Inflammatory macrophage treated with lipopolysaccharide for 4 hours (primary cell): Measurements from ENCODE around the gene CDHR5.

Experiments used
- DNase-seq: peaks from one replicate; pipeline ENCODE4 v3.0.0-alpha.2; 2020

The CDHR5 gene

GRCh38 chr11:643849-644738 lies 19.3 kb upstream of the CDHR5 start:
- no peak for DNase-seq

GRCh38 chr11:643366-643765 lies 18.6 kb upstream of the CDHR5 start:
- no peak for DNase-seq

DNA sequence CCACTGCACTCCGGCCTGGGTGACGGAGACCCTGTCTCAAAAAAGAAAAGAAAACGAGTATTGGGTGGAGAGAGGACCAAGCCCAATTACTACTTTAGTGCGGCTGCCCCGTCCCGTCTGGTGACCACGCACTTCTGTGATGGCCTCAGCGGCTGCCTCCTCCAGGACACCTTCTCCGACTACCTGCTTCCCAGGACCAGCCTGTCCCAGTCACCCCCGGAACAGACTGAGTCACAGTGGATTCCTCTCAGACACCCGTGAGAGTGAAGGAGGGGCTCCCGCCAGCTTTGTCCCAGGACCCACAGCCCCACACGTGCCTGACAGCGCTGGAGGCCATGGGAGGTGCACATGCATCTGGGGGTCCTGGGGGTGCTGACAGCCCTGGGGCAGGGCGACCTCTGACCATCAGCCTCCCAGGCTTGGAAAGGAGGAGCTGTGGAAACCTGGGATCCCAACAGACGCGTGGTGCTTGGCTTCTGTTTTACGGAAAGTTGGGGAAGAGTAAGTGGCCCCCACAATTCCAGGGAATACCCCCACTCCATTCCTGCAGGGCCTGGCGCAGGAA lies 17.1 kb upstream of the CDHR5 start:
- no peak for DNase-seq

DNA sequence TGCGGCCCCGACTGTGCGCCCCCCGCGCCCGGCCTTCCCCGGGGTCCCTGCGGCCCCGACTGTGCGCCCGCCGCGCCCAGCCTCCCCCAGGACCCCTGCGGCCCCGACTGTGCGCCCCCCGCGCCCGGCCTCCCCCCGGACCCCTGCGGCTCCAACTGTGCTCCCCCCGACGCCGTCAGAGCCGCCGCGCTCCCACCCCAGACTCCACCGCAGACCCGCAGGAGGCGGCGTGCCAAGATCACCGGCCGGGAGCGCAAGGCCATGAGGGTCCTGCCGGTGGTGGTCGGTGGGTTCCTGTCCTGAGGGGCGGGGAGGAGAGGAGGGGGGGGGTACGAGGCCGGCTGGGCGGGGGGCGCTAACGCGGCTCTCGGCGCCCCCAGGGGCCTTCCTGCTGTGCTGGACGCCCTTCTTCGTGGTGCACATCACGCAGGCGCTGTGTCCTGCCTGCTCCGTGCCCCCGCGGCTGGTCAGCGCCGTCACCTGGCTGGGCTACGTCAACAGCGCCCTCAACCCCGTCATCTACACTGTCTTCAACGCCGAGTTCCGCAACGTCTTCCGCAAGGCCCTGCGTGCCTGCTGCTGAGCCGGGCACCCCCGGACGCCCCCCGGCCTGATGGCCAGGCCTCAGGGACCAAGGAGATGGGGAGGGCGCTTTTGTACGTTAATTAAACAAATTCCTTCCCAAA lies 15.4 kb upstream of the CDHR5 start:
- DNase-seq: peak; percentile 32

DNA sequence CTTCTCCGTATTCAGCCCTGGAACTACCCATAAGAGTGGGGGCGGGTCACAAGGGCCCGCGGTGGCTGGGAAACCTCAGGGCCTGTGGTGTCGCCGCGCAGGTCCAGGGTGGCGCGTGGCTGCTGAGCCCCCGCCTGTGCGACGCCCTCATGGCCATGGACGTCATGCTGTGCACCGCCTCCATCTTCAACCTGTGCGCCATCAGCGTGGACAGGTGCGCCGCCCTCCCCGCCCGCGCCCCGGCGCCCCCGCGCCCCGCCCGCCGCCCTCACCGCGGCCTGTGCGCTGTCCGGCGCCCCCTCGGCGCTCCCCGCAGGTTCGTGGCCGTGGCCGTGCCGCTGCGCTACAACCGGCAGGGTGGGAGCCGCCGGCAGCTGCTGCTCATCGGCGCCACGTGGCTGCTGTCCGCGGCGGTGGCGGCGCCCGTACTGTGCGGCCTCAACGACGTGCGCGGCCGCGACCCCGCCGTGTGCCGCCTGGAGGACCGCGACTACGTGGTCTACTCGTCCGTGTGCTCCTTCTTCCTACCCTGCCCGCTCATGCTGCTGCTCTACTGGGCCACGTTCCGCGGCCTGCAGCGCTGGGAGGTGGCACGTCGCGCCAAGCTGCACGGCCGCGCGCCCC lies 14.7 kb upstream of the CDHR5 start:
- DNase-seq: no peak

- DNase-seq: no peak
Observed at GRCh38 chr11:638631-639331, 14.0 kb upstream of the CDHR5 start.

- no peak for DNase-seq
Observed at GRCh38 chr11:637593-638521, 13.1 kb upstream of the CDHR5 start.

DNA sequence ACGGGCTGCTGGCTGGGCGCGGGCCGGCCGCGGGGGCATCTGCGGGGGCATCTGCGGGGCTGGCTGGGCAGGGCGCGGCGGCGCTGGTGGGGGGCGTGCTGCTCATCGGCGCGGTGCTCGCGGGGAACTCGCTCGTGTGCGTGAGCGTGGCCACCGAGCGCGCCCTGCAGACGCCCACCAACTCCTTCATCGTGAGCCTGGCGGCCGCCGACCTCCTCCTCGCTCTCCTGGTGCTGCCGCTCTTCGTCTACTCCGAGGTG lies 12.5 kb upstream of the CDHR5 start:
- DNase-seq: no peak

- peak; percentile 32 for DNase-seq
Observed at GRCh38 chr11:636511-637332, 12.0 kb upstream of the CDHR5 start, which contains the start of gene DRD4. Gene DRD4, plus strand, starts transcription at chr11:637269. Its CDS starts 36 bp downstream, at chr11:637305.

- DNase-seq: no peak
Observed at GRCh38 chr11:635945-636510, 11.3 kb upstream of the CDHR5 start.

DNA sequence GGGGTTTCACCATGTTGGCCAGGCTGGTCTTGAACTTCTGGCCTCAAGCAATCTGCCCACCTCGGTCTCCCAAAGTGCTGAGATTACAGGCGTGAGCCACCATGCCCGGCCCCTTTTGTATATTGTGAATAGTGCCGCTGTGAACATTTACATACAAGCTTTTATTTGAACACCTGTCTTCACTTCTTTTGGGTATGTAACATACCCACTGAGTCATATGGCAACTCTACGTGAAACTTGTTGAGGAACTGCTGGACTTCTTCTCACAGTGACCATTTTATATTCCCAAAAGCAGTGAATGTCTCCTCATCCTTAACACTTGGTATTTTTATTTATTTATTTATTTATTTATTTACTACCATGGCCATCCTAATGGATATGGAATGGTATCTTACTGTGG lies 6.1 kb upstream of the CDHR5 start:
- DNase-seq: no peak

- DNase-seq: no peak
Observed at GRCh38 chr11:629237-629583, 4.5 kb upstream of the CDHR5 start.

GRCh38 chr11:628056-628455 lies 3.3 kb upstream of the CDHR5 start:
- DNase-seq: no peak

- DNase-seq: no peak
Observed at GRCh38 chr11:627308-627576, 2.5 kb upstream of the CDHR5 start.

DNA sequence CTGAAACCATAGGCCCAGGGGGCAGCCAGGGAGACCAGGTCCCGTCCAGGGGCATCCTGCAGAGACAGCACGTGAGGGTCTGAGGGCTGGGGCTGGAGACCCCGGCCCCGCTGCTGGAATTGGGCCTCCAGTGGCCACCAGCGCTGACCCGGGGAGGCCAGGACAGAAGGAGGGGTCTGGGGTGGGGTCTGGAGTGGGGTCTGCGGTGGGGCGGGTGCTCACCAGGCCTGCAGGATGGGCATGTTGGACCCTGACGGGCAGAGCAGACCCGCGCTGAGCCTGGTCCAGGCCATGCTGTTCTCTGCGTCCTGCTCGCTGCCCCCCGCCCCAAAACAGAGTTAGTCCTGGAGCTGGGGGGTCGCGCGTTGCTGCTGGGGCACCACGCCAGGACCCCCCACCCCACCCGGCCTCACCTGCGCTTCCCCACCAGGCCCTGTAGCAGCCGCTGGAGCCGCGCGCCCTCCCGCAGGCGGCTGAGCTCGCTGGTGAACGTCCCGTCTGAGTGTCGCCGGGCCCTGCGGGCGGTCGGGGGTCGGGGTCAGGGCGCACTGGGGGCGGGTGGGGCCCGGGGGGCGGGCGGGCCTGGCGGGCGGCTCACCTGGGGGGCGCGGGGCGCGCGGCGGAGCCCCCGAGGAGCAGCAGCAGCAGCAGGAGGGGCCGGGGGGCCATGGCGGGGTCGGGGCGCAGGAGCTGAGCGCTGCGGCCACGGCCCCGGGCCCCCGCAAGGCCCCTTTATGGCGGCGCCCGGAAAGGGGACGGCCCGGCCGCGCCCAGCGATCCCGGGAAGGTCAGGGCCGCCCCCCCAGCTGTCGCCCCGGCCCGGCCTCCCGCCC lies 1.9 kb upstream of the CDHR5 start, which contains the start of gene SCT:
Gene SCT, minus strand, starts transcription at position 707 of the 833 bp plus-strand sequence. Its CDS starts 38 bp downstream, at position 669.
- no peak for DNase-seq

DNA sequence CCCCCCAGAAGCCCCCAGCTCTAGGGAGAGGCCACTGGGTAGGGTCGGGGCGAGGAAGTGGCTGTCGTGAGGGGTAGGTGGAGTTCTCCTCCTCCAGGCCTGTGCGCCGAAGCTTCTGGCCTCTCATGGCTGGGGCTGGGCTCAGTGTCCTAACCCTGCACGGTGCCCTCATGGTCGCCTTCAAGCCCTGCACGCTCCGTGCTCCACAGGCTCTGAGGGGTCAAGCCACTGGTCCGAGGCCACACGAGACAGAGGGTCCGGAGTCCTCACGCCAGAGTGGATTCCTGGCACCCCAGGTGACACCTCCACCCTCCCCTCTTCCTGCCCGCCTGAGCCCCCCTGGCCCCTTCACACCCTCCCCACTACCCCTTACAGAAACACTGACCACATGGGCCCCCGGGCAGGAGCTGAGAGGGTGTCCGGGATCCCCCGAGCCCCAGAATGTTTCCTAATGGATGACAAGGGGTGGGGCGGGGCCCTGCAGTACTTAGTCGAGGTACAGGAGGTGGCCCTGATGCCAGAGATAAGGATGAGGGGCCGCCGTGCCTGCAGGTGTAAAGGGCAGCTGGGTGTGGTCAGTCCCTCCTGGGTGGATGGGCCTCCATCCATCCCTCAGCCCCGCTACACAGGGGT lies 997 bp upstream of the CDHR5 start:
- DNase-seq: no peak

GRCh38 chr11:623999-624704 lies 603 bp downstream of the CDHR5 start:
- peak; percentile 39 for DNase-seq

DNA sequence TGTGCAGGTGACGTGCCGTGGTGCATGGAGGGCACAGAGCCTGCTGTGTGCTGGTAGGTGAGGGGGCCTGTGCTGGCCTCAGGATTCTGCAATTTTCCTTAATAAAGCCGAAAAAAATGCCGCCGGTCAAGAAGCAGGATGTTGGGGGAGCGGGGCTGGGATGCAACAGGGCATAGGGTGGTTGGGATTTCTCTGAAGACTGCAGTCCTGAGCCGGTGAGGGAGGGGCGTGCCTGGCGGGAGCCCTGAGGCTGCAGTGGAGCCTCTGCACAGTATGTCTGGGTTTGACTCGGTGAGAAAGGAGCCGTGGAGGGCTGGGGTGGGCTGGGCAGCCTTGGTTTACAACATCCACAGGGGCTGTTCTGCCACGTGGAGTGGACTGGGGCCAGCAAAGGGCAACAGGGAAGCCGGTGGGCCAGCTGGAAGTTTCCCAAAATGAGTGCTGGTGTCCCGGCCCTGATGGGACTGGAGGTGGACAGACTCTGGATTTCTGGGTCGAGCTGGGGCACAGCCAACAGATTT lies 1.3 kb downstream of the CDHR5 start:
- DNase-seq: no peak

GRCh38 chr11:621838-622237 lies 2.9 kb downstream of the CDHR5 start:
- DNase-seq: no peak
